ENCODE data around the gene NSUN6.

Gene NSUN6

DNA sequence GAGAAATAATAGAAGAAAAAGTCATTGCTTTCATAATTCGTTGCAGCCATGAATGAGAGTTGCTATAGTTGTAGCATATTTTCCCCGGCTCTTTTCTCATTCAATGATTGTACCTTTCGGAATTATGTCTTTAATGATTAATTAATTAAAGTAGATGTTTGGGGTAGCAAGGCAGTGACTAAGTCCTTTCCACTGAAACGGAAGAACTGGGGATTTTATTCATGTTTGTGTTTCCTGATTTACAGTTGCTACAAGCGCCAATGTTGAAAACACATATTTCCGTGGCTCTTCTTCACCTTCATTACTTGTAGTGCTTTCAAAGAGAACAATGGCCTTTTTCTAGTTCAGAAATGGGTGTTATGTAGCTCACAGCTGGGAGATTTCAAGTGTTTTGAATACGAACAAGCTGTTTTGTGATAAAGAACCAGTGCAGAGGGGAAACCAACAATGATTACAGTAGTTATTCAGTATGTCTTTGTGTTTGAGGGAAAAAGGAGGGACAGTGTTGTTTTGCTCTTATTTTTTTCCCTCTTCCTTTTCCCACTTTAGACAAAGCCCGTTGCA lies 153.5 kb downstream of the NSUN6 start:
- no peak for DNase-seq

Measured in NK-92 treated with Interleukin-12 subunit alpha and Interleukin-12 subunit beta, amount 100 ng/mL, for 24 hours (cell line).